Upper lobe of right lung (tissue), 1 donor: ENCODE data around the gene AMPD2. TPM values are rescaled to one million over a fixed set of nuclear protein-coding genes. Genes with fewer than 3 reads are reported as not detected.

Experiments
- ATAC-seq: fragments of 200-7000 bp; cut with Tn5 transposase; one replicate; pipeline ENCODE4 v1.9.1; 2020; ENCODE audit warnings: mild to moderate bottlenecking, moderate library complexity
- DNase-seq: peaks from one replicate; pipeline ENCODE4 v3.0.0-alpha.2; 2020
- H3K27ac ChIP-seq: fragments of 200-600 bp; one replicate; pipeline ENCODE4 v1.8.0; 2022
- H3K27me3 ChIP-seq: fragments of 200-600 bp; one replicate; pipeline ENCODE4 v1.8.0; 2022; ENCODE audit warnings: mild to moderate bottlenecking
- H3K36me3 ChIP-seq: fragments of 200-600 bp; one replicate; pipeline ENCODE4 v1.8.0; 2022
- H3K4me1 ChIP-seq: fragments of 200-600 bp; one replicate; pipeline ENCODE4 v1.8.0; 2022
- H3K4me3 ChIP-seq: fragments of 200-600 bp; one replicate; pipeline ENCODE4 v1.8.0; 2022; ENCODE audit warnings: mild to moderate bottlenecking
- H3K9me3 ChIP-seq: fragments of 200-600 bp; one replicate; pipeline ENCODE4 v1.8.0; 2022
- intact Hi-C: fragments of 100-400 bp; cut with DNase I; formaldehyde crosslinking; loops from one replicate; pipeline ENCODE4 v1.11.0; 2022
- total RNA-seq: library from RNA; stranded (reverse); fragmentation: NEBNext Ultra II Directional; extraction: Animal tissue kit (Norgen Biotek cat#: 25700); gene quantifications from one replicate; pipeline ENCODE4 v1.2.1, GENCODE V29; 2021
- TF ChIP-seq, protein P1 (sequence below): fragments of 200-600 bp; IDR thresholded peaks from one replicate; pipeline ENCODE4 v1.8.0; 2022; ENCODE audit warnings: antibody characterized with exemption
- donor health status: DM: no; HTN: yes; CAD: no; lungs with severe emphysema.

AMPD2 gene
- total RNA-seq, 1 donor from 2014 or later: 56.9 TPM

DNA sequence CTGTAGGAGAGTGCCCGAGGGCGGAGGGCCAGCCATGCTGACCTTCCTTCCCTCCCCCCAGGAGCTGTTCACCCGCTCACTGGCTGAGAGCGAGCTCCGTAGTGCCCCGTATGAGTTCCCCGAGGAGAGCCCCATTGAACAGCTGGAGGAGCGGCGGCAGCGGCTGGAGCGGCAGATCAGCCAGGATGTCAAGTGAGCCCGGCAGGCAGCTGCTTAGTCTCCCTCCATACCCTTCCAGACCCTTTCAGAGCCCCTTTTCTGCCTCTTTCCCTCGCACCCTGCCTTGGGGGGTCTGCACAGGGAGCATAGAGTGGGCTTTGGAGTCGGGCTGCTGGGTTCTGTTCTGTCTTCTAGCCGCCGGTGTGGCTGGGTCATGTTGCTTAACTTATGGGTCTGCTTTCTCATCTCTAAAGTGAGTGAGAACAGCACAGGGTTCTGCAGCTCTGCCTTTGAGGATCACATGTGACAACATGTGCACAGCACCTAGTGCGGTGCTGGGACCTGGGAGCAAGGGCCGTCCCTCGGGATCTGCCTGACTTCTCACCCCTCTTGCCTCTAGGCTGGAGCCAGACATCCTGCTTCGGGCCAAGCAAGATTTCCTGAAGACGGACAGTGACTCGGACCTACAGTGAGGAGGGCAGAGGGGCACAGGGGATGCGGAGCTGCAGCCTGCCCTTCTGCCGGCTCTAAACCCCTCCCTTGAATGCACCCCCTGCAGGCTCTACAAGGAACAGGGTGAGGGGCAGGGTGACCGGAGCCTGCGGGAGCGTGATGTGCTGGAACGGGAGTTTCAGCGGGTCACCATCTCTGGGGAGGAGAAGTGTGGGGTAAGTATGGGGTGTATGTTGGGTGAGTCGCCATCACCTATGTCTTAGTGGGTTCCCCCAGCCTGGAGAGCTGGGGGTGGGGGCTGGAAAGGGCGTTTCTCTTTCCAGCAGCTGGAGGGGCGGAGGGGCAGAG, 6.2 kb downstream of the AMPD2 start:
- peaks cover 33% of the 10 kb centered on the region for H3K4me1 ChIP-seq
- TF ChIP-seq, protein P1, sequence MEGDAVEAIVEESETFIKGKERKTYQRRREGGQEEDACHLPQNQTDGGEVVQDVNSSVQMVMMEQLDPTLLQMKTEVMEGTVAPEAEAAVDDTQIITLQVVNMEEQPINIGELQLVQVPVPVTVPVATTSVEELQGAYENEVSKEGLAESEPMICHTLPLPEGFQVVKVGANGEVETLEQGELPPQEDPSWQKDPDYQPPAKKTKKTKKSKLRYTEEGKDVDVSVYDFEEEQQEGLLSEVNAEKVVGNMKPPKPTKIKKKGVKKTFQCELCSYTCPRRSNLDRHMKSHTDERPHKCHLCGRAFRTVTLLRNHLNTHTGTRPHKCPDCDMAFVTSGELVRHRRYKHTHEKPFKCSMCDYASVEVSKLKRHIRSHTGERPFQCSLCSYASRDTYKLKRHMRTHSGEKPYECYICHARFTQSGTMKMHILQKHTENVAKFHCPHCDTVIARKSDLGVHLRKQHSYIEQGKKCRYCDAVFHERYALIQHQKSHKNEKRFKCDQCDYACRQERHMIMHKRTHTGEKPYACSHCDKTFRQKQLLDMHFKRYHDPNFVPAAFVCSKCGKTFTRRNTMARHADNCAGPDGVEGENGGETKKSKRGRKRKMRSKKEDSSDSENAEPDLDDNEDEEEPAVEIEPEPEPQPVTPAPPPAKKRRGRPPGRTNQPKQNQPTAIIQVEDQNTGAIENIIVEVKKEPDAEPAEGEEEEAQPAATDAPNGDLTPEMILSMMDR: no peak
- H3K27ac ChIP-seq: no peak overlapping the region
- DNase-seq (no peak), ATAC-seq (no peak)
- no peak overlapping the region for H3K4me3 ChIP-seq
- no peaks in the 10 kb centered on the region for H3K27me3 ChIP-seq
- peaks cover 38% of the 10 kb centered on the region for H3K36me3 ChIP-seq
- no peaks in the 10 kb centered on the region for H3K9me3 ChIP-seq
- intact Hi-C loops: no loop called here

DNA sequence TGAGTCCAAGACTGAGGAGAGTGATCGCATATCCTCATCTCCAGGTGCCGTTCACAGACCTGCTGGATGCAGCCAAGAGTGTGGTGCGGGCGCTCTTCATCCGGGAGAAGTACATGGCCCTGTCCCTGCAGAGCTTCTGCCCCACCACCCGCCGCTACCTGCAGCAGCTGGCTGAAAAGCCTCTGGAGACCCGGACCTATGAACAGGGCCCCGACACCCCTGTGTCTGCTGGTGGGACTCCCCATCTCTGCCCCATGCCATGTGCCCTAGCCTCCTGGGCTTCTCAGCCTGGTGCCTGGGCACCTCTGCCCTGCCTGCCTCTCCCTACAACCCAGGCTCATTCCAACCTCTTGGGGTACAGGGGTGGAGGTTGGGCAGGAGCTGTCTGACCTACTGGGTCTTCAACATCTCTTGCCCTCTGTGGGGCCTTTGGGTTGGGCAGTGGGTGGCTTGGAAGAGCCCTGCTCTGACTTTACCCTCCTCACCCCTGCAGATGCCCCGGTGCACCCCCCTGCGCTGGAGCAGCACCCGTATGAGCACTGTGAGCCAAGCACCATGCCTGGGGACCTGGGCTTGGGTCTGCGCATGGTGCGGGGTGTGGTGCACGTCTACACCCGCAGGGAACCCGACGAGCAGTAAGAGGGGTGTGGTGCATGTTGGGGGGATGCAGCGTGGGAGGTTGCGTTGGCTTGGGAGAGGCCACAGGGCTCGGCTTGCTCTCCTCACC, 7.2 kb downstream of the AMPD2 start:
- Histone ChIP-seq H3K36me3 (peaks cover 47% of the 10 kb centered on the region), H3K27ac (no peak overlapping the region), H3K4me3 (no peak overlapping the region), H3K4me1 (peaks cover 27% of the 10 kb centered on the region), H3K27me3 (no peaks in the 10 kb centered on the region), H3K9me3 (no peaks in the 10 kb centered on the region)
- intact Hi-C loops: no loop called here
- no peak for ATAC-seq
- DNase-seq: no peak
- TF ChIP-seq, protein P1: no peak

DNA sequence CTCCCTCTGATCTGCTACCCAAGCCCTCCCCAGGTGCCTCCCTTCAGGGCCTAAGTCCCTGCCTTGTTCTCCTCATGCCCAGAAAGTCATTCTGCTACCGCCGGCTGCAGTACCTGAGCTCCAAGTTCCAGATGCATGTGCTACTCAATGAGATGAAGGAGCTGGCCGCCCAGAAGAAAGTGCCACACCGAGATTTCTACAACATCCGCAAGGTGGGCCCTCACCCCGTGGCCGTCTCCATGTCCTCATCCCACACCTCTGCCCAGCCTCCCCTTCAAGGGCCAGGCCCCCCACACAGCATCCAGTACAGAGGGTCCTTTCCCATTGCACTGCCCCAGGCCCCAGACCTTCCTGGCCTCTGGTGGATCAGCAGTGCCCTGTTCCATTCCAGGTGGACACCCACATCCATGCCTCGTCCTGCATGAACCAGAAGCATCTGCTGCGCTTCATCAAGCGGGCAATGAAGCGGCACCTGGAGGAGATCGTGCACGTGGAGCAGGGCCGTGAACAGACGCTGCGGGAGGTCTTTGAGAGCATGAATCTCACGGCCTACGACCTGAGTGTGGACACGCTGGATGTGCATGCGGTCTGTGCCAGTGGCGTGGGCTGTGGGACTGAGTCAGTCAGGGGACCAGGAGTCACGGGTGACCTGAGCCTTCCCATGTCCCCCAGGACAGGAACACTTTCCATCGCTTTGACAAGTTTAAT, 8.2 kb downstream of the AMPD2 start:
- Histone ChIP-seq H3K4me1 (peaks cover 20% of the 10 kb centered on the region), H3K4me3 (no peak overlapping the region), H3K36me3 (peaks cover 51% of the 10 kb centered on the region), H3K27me3 (no peaks in the 10 kb centered on the region), H3K27ac (no peak overlapping the region), H3K9me3 (no peaks in the 10 kb centered on the region)
- intact Hi-C loops: no loop called here
- DNase-seq: no peak
- TF ChIP-seq, protein P1: no peak
- no peak for ATAC-seq

- H3K4me3 ChIP-seq: no peak overlapping the region
- H3K4me1 ChIP-seq: peaks cover 11% of the 10 kb centered on the region
- no peaks in the 10 kb centered on the region for H3K27me3 ChIP-seq
- DNase-seq (no peak), ATAC-seq (no peak)
- H3K27ac ChIP-seq: no peak overlapping the region
- no peaks in the 10 kb centered on the region for H3K9me3 ChIP-seq
- TF ChIP-seq, protein P1: no peak
- peaks cover 51% of the 10 kb centered on the region for H3K36me3 ChIP-seq
- intact Hi-C loops: no loop called here
Measured at GRCh38 chr1:109628540-109629321, 9.1 kb downstream of the AMPD2 start.
